Astrocyte of the hippocampus (primary cell): Measurements from ENCODE around the gene RAD23A.
"Not testable (repeated sequence)": the region's sequence is repeated elsewhere in the genome, so short reads cannot be mapped to it uniquely, and the experiment has no call there.

Source experiments
- DNase-seq: peaks from one replicate; pipeline ENCODE4 v3.0.0; 2011; ENCODE audit warnings: low read depth, low spot score

Gene RAD23A

GRCh38 chr19:12945479-12946091 lies at the start of gene RAD23A:
TSS of gene RAD23A (plus strand) at chr19:12945862. CDS start at chr19:12945949, 87 bp downstream.
- DNase-seq = peak; percentile 100

GRCh38 chr19:12896460-12896859 lies 49.2 kb upstream of the RAD23A start:
- DNase-seq = no peak

GRCh38 chr19:12899891-12900518 lies 45.7 kb upstream of the RAD23A start:
- no peak for DNase-seq

- DNase-seq = no peak
These were observed 38.5 kb upstream of the RAD23A start for GRCh38 chr19:12907166-12907565.

GRCh38 chr19:12912571-12912970 lies 33.1 kb upstream of the RAD23A start:
- DNase-seq = no peak

- peak; percentile 83 for DNase-seq
These were observed 32.6 kb upstream of the RAD23A start for GRCh38 chr19:12913011-12913561.

- DNase-seq = peak; percentile 26
These were observed 31.6 kb upstream of the RAD23A start for GRCh38 chr19:12913851-12914690.

GRCh38 chr19:12915860-12916259 lies 29.8 kb upstream of the RAD23A start:
- not testable (repeated sequence) for DNase-seq

GRCh38 chr19:12918253-12918652 lies 27.4 kb upstream of the RAD23A start:
- no peak for DNase-seq

GRCh38 chr19:12921047-12921446 lies 24.6 kb upstream of the RAD23A start:
- DNase-seq = no peak

- no peak for DNase-seq
These were observed 22.7 kb upstream of the RAD23A start for GRCh38 chr19:12922959-12923358.

- no peak for DNase-seq
These were observed 20.9 kb upstream of the RAD23A start for GRCh38 chr19:12924621-12925310.

GRCh38 chr19:12930002-12930645 lies 15.5 kb upstream of the RAD23A start:
- no peak for DNase-seq

GRCh38 chr19:12932392-12933286 lies 13.0 kb upstream of the RAD23A start:
- DNase-seq = no peak

GRCh38 chr19:12933287-12934072 lies 12.2 kb upstream of the RAD23A start, which contains the start of gene FARSA:
TSS of gene FARSA (minus strand) at chr19:12933711. CDS start at chr19:12933696, 15 bp downstream.
- DNase-seq = peak; percentile 96

GRCh38 chr19:12935071-12935470 lies 10.6 kb upstream of the RAD23A start:
- no peak for DNase-seq

- DNase-seq = no peak
These were observed 9.1 kb upstream of the RAD23A start for GRCh38 chr19:12936582-12936981.

- no peak for DNase-seq
These were observed 8.4 kb upstream of the RAD23A start for GRCh38 chr19:12937093-12937926.
